ENCODE data around the gene ADTRP. TPM values are rescaled to one million over a fixed set of nuclear protein-coding genes. Genes with fewer than 3 reads are reported as not detected.
"Not testable (repeated sequence)": the region's sequence is repeated elsewhere in the genome, so short reads cannot be mapped to it uniquely, and the experiment has no call there.

ADTRP gene
- total RNA-seq, 1 donor from 2014 or later: 0.90 TPM

DNA sequence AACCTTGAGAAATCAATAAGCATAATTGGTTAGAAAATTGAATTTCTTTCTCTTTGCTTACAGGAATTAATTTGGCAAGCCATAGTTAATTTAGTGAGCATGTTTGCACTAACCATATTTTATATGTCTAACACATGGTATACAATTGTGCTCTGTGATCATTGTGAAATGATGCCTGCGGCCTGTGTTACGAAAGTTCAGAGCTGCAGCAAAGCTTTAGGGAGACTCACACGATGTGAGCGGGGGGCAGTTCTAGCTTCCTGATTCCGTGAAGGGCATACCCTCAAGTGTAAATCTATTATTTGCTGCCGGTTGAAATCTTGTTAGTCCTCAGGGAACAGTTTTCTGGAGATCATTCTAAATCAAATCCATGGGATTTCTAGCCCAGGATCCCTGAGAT is 25.5 kb upstream of the ADTRP start:
- no peak for DNase-seq (ENCODE audit: low read depth in 2 of 2)

DNA sequence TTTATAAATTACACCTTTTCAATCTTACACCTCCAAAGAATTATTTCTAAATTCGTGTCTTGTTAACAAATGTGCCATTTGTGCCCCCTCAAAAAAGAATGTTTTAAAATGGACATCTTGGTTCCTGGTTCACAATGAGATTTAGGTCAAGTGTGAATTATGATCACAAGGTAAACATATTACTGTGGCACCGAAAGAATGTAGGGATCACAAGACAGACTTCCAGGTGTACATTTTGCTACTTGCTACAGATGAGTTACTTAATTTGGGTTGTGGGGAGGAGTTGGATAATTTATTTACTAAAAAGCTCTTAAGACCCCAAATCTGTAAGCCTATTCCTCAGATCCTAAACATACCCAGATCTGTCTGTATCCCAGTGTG is 25.0 kb upstream of the ADTRP start:
- DNase-seq (ENCODE audit: low read depth in 2 of 2): no peak

DNA sequence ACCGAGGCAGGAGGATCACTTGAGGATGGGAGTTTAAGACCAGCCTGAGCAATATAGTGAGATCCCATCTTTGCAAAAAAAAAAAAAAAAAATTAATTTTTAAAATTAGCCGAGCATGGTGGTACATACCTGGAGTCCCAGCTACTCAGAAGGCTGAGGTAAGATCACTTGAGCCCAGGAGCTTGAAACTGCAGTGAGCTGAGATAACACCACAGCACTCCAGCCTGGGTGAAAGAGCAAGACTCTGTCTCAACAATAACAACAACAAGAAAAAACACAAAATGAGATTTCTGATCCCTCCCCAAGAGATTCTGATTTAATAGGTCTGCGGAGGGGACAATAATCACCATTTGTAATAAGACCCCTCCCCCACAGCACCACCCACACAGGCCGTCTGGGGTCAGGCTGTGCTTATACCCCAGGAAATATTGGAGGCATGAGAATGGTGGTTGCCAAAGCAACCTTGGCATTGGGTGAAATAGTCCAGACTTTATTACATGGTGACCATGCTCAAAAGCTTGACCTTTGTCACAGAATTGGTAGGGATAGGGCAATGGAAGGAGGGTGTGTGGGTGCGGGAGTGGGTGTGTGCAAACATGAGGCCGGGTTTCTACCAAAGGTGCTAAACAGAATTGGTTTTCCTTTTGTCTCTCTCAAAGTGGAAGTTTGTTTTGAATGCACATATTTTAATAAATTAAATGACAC is 24.4 kb upstream of the ADTRP start:
- no peak for DNase-seq (ENCODE audit: low read depth in 2 of 2)

DNA sequence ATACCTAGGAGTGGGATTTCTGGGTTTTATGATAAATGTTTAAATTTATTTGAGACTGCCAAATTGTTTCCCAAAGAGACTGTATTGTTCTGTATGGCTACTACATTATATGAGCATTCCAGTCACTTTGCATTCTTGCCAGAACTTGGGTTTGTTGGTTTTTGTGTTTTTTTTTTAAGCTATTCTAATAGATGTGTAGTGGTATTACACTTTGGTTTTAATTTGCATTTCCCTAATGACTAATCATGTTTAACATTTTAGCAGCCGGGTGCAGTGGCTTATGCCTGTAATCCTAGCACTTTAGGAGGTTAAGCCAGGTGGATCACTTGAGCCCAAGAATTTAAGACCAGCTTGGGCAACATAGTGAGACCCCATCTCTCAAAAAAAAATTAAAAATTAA is 21.9 kb upstream of the ADTRP start:
- not testable (repeated sequence) for DNase-seq (ENCODE audit: low read depth in 2 of 2)

GRCh38 chr6:11798538-11798937 is 19.9 kb upstream of the ADTRP start:
- DNase-seq (ENCODE audit: low read depth in 2 of 2): no peak

GRCh38 chr6:11798096-11798495 is 19.5 kb upstream of the ADTRP start:
- no peak for DNase-seq (ENCODE audit: low read depth in 2 of 2)

DNA sequence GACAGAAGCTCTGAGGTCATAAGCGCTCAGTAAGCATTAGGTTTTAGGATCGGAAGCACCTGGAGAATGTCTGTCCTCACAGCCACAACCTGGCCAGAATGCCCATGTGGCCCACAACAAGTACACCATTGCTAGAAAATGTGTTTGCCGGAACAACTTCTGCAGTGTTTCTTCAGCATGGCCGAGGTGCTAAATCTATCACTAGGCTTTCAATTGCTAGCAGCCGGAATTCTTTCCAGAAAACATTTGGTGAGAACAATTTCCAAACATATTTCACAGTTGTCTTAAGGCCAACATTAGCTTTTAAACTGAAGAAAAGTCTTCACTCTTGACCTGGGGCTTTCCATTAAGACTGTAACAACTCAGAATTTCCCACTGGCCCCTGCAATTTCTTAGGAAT is 18.2 kb upstream of the ADTRP start:
- DNase-seq (ENCODE audit: low read depth in 2 of 2): no peak

- no peak for DNase-seq (ENCODE audit: low read depth in 2 of 2)
Measured at GRCh38 chr6:11795403-11795802, 16.8 kb upstream of the ADTRP start.

DNA sequence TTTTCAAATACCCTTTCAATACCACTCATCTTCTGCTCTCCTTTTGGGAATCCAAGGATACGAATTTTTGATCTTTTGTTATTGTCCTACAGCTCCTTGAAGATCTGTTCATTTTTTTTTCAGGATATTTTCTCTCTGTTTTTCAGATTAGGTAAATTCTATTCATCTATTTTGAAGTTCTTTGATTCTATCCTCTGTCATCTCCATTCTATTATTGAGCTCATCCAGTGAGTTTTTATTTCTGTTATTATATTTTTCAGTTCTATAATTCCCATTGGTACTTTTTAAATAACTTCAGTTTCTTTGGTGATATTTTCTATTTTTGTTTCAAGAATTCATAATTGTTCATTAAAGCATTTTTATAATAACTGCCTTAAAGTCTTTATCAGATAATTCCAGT is 14.7 kb upstream of the ADTRP start:
- DNase-seq (ENCODE audit: low read depth in 2 of 2): no peak

DNA sequence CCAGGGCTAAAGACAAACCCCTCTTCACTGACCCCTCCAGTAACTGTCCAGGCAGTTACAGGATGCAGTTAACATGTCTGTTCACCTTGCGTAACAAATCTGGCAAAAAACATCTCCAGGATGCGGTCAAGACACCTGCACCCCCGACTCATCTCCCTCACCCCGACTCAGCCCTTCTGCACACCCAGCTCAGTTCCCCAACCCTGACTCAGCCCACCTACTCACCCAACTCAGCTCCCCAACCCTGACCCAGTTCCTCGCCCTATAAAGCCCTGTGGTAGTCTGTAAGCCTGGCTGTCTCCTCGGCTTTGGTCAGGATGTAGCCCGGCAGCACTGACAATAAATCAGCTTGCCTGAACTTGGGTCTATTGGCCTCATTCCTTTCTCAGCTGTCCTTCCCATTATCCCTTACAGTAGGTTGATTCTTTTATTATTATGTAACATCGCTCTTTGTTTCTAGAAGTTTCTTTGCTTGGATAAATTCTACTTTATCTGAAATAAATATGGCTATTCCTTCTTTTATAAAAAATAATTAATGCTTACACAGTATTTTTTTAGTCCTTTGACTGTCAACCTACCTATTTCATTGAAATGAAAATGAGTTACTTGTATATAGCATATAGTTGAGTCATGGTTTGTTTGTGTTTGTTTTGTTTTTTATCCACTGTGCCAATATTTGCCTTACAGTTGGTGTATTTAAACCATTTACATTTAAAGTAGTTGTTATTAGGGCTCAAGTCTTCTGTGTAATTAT is 12.9 kb upstream of the ADTRP start:
- no peak for DNase-seq (ENCODE audit: low read depth in 2 of 2)

DNA sequence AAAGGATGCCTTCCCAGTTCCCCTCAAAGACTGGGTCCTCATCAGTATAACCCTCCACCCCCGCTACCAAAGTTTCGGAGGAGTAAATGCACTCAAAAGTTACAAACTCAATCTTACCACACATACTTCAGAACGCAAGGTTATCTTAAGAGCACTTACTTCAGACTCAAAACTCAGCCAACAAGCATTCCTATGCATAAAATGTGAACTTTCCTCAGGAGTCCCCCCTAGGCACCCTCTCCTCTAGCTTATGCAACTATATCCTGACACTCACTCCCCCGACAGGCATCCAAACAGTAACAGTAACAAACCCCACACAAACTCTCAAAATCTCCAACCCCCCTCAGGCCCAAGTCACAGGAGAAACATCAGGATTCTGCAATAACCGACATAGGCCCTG is 11.1 kb upstream of the ADTRP start:
- DNase-seq (ENCODE audit: low read depth in 2 of 2): no peak

- no peak for DNase-seq (ENCODE audit: low read depth in 2 of 2)
Measured at GRCh38 chr6:11788043-11788442, 9.4 kb upstream of the ADTRP start.

DNA sequence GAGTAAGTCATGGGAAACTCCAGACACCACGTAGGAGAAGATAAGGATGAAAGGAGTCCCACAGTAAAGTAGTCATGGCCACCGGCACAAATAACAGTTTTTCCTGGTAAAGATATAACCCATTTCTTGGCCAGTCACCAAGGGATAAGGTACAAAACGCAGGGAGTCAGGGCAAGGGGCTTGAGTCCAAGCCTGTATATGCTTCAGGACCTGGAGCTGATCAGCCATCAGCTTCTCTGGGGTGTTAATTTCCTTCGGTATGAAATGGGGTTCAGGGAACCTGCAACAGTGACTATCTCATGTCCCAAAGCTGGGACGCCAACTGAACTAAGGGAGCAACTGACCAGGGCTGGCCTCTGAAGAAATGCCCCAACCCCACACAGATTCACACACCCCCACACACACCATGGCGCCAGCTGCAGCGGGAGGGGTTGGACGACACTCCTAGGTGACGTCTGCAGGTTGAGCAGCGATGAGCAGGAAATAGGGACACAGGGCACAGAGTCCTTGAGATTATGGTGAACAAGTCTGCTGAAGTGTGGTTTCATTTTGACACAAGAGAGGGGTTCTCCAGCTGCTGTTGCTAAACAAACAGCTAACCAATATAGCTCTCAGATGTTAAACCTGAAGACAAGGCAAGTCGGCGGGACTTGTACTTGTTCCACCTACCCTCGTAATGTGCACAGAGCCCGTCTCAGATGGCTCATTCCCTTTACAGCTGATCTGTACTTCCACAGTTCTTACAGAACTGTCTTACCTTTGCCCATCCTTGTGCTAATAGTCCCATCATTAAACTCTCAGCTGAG is 7.4 kb upstream of the ADTRP start:
- DNase-seq (ENCODE audit: low read depth in 2 of 2): no peak

DNA sequence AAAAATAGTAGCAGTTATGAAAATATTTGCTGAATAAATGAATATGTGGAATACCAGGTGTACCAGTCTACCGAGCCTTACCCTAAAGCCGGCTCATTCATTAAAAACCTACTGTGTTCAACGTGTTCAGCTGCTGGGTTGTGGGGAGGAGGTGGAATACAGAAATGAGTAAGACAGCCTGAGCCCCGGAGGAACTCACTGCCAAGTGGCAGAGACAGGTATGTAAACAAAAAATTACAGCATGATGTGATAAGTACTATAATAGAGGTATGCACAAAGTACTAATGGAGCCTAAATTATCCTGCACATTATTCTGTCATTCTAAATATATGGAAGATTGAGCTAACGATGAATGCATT is 6.8 kb upstream of the ADTRP start:
- DNase-seq (ENCODE audit: low read depth in 2 of 2): no peak

- DNase-seq (ENCODE audit: low read depth in 2 of 2): no peak
Measured at GRCh38 chr6:11784341-11784740, 5.7 kb upstream of the ADTRP start.

DNA sequence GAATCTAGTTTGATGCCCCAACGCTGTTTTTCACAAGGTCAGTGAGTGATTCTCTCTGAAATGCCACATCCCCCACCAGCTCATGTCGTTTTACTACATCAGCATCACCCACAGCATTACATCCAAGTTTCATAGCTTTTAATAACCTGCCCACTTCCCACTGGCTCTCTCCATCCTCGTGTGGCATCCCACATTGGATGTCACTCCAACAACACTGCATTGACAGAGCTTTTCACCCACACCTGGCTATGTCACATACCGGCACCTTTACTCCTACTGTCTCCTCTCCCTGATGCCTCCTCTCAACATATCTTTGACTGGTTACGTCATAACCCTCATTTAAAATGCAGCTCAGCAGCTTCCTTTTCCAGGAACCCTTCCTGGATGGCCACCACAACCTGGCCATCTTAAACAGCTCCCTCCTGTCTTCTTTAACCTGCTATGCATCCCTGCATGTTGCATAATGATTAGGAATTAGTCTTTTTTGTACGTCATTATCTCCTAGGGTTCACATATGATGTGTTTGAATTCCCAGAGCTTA is 5.0 kb upstream of the ADTRP start:
- DNase-seq (ENCODE audit: low read depth in 2 of 2): no peak

- DNase-seq (ENCODE audit: low read depth in 2 of 2): no peak
Measured at GRCh38 chr6:11782524-11782923, 3.9 kb upstream of the ADTRP start.

DNA sequence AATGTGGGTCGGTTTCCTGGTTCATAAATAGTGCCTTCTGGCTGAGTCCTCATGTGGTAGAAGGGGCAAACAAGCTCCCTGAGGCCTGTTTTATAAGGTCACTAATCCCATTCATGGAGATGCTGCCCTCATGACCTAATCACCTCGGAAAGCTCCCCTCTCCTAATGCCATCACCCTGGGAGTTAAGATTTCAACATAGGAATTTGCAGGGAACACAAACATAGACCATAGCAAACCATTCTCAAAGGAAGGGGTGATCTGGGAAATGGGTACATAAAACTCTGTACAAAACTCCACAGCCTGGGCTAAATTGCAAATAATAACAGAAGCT is 1.5 kb upstream of the ADTRP start:
- DNase-seq (ENCODE audit: low read depth in 2 of 2): no peak

GRCh38 chr6:11779329-11780096 is 910 bp upstream of the ADTRP start:
- DNase-seq (ENCODE audit: low read depth in 2 of 2): no peak

GRCh38 chr6:11778036-11778435 is 567 bp downstream of the ADTRP start:
- no peak for DNase-seq (ENCODE audit: low read depth in 2 of 2)

DNA sequence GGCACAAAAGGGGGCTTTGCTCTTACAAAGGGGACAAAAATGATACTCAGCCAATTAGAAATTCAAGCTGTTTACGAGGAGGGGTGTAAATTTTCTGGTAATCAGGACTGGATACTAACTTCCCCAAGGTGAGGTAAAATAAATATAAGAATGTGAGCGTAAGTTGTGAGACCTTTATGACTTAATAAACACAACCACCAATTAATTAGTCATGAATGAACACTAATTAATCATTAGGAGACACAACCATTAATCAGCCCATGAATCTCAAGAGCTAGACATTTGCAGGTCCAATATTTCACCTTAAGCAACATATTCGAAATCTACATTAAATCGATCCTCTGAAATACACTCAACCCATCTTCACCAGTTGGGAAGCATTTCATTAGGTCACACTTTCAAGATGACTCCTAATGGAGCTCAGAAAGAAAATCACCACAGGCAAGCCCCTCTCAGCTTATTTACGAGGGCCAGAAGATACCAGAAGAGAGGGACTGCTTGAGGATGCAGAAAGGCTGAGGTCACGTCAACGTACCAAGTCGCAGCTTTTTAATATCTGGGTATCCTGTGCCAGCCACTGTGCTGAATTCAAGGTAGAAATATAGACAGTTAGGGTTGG is 2.7 kb downstream of the ADTRP start:
- no peak for DNase-seq (ENCODE audit: low read depth in 2 of 2)
